ENCODE data around the gene KIAA1217. TPM values are rescaled to one million over a fixed set of nuclear protein-coding genes. Genes with fewer than 3 reads are reported as not detected.

Gene KIAA1217
- total RNA-seq, 6 experiments from 2014 or later = 10.4 to 25.5 (median 14.9) TPM

- ATAC-seq = no peak
- 86% methylated on average over 5 of the region's 5 CpGs for WGBS (ENCODE audit: insufficient coverage, low coverage, low lambda C conversion rate, missing lambda C conversion rate)
- Histone ChIP-seq H3K27me3 (no peaks in the 10 kb centered on the region), H3K9me3 (no peaks in the 10 kb centered on the region), H3K4me1 (peaks cover 0 to 11% (median 4%) of the 10 kb centered on the region in 4 donors), H3K36me3 (no peaks in the 10 kb centered on the region), H3K27ac (no peak overlapping the region), H3K4me3 (no peak overlapping the region)
- DNase-seq = no peak
- TF ChIP-seq POLR2A (IDR thresholded peaks at IDR 0.05) = no peak
- TF ChIP-seq, protein P1, sequence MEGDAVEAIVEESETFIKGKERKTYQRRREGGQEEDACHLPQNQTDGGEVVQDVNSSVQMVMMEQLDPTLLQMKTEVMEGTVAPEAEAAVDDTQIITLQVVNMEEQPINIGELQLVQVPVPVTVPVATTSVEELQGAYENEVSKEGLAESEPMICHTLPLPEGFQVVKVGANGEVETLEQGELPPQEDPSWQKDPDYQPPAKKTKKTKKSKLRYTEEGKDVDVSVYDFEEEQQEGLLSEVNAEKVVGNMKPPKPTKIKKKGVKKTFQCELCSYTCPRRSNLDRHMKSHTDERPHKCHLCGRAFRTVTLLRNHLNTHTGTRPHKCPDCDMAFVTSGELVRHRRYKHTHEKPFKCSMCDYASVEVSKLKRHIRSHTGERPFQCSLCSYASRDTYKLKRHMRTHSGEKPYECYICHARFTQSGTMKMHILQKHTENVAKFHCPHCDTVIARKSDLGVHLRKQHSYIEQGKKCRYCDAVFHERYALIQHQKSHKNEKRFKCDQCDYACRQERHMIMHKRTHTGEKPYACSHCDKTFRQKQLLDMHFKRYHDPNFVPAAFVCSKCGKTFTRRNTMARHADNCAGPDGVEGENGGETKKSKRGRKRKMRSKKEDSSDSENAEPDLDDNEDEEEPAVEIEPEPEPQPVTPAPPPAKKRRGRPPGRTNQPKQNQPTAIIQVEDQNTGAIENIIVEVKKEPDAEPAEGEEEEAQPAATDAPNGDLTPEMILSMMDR (IDR thresholded peaks at IDR 0.05) = no peak
- intact Hi-C loops (cut with DNase I) = no loop called here
These were observed 228.4 kb downstream of the KIAA1217 start for GRCh38 chr10:24437302-24437701.

DNA sequence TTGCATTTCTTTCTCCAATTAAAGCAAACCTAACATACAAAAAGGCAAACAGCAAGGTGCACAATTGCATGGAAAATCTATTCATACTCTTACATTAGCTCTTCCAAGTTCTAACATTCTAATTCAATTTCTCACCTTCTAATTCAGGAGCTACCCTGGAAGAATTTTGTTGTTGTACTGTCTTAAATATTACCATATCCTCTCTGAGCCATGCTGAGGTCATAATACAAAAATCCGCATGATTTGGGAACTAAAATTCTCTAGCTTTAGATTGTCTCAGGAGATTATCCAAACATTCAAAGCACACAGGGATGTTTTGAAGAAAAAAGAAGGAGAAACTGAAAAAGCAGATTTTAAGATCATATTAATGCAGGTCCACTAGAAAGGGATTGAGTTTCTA lies 229.9 kb downstream of the KIAA1217 start:
- Histone ChIP-seq H3K4me1 (peaks cover 0 to 24% (median 11%) of the 10 kb centered on the region in 4 donors), H3K4me3 (no peak overlapping the region), H3K36me3 (no peaks in the 10 kb centered on the region), H3K27me3 (no peaks in the 10 kb centered on the region), H3K27ac (no peak overlapping the region), H3K9me3 (no peaks in the 10 kb centered on the region)
- no peak for ATAC-seq
- intact Hi-C loops (cut with DNase I) = no loop called here
- TF ChIP-seq, protein P1 (IDR thresholded peaks at IDR 0.05) = no peak
- TF ChIP-seq POLR2A (IDR thresholded peaks at IDR 0.05) = no peak
- DNase-seq = no peak
- 75% methylated on average over 1 of the region's 1 CpG for WGBS (ENCODE audit: insufficient coverage, low coverage, low lambda C conversion rate, missing lambda C conversion rate)

DNA sequence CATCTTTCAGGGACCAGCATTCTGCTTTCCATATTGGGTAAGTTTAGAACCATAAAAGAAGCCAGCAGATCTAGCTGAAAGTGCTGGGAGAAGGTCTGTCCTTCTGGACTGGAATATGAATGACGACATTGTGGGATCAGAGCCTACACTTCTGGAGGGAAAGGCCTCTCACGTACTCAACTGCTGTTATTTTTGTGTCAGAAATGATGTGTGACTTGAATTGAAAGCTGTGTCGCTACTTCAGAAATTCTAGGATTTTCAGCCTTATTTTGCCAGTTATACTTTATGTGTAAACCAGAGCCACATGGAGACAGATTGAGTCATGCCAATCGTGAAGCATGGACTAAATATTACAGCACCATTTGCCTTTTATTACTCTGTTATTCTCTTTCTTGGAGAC lies 231.0 kb downstream of the KIAA1217 start:
- TF ChIP-seq, protein P1 (IDR thresholded peaks at IDR 0.05) = no peak
- no peak for TF ChIP-seq POLR2A (IDR thresholded peaks at IDR 0.05)
- DNase-seq (no peak), ATAC-seq (peak in 1 of 4 donors; percentile 34)
- Histone ChIP-seq H3K4me3 (no peak overlapping the region), H3K27ac (no peak overlapping the region), H3K9me3 (no peaks in the 10 kb centered on the region), H3K27me3 (no peaks in the 10 kb centered on the region), H3K36me3 (no peaks in the 10 kb centered on the region), H3K4me1 (peaks cover 0 to 24% (median 11%) of the 10 kb centered on the region in 4 donors)
- WGBS (ENCODE audit: insufficient coverage, low coverage, low lambda C conversion rate, missing lambda C conversion rate) = 76% methylated on average over 3 of the region's 4 CpGs
- intact Hi-C loops (cut with DNase I) = no loop called here

GRCh38 chr10:24440817-24441797 lies 232.2 kb downstream of the KIAA1217 start:
- Histone ChIP-seq H3K4me1 (peaks cover 0 to 24% (median 11%) of the 10 kb centered on the region in 4 donors), H3K27ac (peak overlapping the region in 1 of 3 donors; percentile 58), H3K27me3 (no peaks in the 10 kb centered on the region), H3K9me3 (no peaks in the 10 kb centered on the region), H3K4me3 (no peak overlapping the region), H3K36me3 (no peaks in the 10 kb centered on the region)
- TF ChIP-seq, protein P1 (IDR thresholded peaks at IDR 0.05) = no peak
- ATAC-seq = no peak
- intact Hi-C loops (cut with DNase I) = no loop called here
- 89% methylated on average over 9 of the region's 13 CpGs for WGBS (ENCODE audit: insufficient coverage, low coverage, low lambda C conversion rate, missing lambda C conversion rate)
- DNase-seq = no peak
